GM12872 (cell line): ENCODE measurements around the gene GPR152.

Experiments used
- TF ChIP-seq, protein P1 (sequence below): IDR thresholded peaks from 3 replicates; pipeline ENCODE4 v1.5.1; 2011; ENCODE audit warnings: low read depth, mild to moderate bottlenecking, low read length, moderate library complexity; ENCODE audit not compliant: insufficient read depth

Gene GPR152

DNA sequence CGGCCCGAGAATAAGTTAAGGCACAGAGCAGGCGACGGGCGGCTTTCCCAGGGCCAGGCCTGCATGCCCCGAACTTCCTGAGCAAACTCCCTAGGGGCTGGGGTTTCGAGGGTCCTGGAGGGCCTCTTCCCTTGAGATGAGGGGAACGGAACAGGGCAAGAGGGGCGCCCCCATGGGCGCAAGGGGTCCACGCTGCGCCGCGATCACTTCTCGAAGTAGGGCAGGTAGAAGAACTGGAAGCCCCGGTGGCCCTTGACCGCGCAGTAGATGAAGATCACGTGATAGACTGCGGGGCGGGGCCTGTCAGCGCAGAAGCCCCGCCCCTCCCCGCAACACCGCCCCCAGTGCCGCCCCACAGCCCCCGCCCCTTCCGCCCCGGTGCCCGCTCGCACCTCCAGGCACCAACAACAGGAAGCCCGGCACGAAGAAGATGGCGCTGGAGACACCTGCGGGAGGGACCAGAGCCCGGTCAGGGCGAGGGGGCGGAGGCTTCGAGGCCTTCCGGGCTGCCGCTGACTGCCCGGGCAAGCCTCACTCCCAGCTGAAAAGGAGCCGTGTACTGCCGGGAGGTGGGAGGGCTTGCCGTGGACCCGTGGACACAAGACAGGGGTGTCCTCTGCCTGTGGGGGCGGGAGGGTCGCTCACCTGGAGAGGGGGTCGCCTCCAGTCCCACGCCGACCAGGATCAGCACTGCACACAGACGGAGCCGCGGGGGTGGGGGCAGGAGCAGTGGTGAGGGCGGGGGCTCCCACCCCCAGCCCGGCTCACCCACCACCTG is 12.1 kb upstream of the GPR152 start:
- TF ChIP-seq, protein P1, sequence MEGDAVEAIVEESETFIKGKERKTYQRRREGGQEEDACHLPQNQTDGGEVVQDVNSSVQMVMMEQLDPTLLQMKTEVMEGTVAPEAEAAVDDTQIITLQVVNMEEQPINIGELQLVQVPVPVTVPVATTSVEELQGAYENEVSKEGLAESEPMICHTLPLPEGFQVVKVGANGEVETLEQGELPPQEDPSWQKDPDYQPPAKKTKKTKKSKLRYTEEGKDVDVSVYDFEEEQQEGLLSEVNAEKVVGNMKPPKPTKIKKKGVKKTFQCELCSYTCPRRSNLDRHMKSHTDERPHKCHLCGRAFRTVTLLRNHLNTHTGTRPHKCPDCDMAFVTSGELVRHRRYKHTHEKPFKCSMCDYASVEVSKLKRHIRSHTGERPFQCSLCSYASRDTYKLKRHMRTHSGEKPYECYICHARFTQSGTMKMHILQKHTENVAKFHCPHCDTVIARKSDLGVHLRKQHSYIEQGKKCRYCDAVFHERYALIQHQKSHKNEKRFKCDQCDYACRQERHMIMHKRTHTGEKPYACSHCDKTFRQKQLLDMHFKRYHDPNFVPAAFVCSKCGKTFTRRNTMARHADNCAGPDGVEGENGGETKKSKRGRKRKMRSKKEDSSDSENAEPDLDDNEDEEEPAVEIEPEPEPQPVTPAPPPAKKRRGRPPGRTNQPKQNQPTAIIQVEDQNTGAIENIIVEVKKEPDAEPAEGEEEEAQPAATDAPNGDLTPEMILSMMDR = no peak

- TF ChIP-seq, protein P1 = no peak
Measured at GRCh38 chr11:67463680-67464410, 11.3 kb upstream of the GPR152 start.

- TF ChIP-seq, protein P1 = no peak
Measured at GRCh38 chr11:67463186-67463585, 10.7 kb upstream of the GPR152 start.

- TF ChIP-seq, protein P1 = no peak
Measured at GRCh38 chr11:67458266-67458665, 5.7 kb upstream of the GPR152 start.

DNA sequence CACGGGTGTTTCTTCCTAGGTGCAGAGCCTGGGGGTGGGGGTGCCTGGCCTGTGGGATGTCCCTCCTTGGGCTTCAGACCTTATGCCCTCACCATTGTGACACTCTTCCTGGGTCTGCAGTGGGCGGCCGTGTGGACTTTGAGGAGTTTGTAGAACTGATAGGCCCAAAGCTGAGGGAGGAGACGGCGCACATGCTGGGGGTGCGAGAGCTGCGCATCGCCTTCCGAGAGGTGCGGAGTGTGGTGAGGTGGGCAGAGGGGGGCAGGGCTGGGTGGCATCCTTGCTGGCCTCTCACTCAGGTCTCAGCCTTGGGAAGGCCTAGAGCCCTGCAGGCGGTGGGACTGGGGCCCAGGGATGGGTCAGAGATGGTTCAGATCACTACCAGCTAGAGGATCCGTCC is 4.9 kb upstream of the GPR152 start:
- TF ChIP-seq, protein P1 = no peak

GRCh38 chr11:67456068-67456705 is 3.7 kb upstream of the GPR152 start:
- TF ChIP-seq, protein P1 = no peak

DNA sequence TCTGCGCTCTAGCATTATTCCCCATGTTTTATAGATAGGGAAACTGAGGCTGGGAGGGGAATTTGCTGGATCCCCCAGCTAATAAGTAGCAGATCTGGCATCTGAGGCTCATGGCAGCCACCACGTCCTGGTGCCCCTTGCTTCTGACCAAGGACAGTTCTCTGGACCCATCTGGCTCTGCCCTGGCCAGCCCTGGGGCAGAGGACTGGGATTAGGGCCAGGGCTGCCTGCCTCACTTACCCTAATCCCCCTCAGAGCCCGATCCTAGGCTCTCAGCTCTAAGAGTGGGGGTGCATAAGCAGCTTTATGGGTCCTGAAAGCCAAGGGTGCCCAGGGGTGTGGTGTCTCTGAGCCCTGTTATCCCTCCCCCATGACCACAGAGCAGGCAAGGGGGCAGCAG is 2.5 kb upstream of the GPR152 start, which contains the start of gene CABP4:
Gene CABP4, plus strand, starts transcription at position 301 of the 400 bp plus-strand sequence. Its CDS starts 70 bp downstream, at position 371.
- TF ChIP-seq, protein P1 = no peak
